ENCODE data around the gene PARPBP.
"Not testable (repeated sequence)": the region's sequence is repeated elsewhere in the genome, so short reads cannot be mapped to it uniquely, and the experiment has no call there.

PARPBP gene

DNA sequence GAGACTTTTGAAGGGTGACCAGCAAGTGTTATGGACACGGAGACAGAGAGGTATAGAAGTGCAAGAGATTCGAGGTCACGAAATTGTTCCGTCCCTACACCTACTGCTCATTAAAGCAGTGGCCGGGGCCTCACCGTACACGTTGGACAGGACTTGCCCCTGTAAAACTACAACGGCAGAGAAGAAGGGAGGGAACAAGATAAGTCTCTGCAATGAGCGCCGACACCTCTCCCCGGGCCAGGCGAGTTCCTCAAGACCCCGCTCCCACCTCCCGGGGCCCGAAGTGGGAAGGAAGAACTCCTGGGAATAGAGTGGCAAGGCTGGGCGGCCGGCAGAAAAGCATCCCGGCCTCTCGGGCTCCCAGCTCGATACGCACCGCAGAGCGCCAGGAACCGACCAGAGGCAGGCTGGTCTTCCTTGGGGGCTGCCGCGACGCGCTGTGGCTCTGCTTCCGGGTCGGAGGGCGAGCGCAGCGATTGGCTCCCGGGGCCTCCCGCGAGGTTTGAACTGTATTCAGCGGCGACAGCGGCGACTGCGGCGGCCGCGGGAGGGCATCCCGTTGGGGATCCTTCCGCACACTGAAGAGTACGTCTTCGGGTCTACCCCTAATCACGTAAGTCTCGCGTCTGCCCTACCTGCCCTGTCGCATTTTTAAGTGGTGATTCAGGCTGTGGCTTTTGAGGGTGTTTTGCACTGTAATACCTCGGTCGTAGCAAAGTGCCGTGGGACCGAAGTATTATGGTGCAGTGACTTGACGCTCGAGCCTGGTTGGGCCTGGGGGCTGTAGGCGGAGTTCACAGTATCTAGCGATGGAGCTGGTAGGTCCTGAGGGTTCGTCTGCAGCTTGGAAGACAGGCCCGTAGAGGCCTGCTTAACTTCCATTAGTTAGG, at the start of gene PARPBP, which contains the start of gene NUP37:
PARPBP (plus strand) TSS at position 510 of the 890 bp plus-strand sequence. CDS start 3,706 bp downstream, outside the sequence.
NUP37 (minus strand) TSS at position 441 of the 890 bp plus-strand sequence. CDS start 1,596 bp downstream, outside the sequence.
- DNase-seq, result peak; percentile 54 to 77

DNA sequence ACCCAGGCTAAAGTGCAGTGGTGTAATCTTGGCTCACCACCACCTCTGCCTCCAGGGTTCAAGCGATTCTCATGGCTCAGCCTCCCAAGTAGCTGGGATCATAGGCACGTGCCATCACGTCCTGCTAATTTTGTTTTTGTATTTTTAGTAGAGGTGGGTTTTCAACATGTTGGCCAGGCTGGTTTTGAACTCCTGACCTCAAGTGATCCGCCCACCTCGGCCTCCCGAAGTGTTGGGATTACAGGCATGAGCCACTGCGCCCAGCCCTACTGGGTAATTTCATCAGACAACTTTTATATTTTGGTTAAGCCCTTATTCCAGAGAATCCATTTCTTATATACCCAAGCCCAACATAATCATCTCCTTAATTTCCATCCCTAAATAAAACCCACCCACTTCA, 47.9 kb upstream of the PARPBP start:
- not testable (repeated sequence) for DNase-seq

DNA sequence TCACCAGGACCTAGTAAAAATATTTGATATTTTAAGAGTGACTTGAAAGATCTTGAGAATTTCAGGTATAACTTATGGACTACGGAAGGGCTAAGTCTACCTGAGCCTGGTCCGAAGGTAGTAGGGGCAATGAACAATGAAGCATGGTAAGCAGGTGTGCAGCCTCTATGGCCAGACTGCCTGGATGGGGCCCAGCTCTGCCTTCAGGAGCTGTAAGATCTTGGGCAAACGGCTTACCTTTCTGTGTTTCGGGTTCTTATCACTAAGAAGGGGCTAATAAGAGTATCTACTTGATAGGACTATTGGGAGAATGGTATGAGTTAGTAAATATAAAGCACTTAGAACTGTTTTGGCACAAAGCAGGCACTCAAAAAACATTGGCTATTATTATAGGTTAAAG, 39.1 kb upstream of the PARPBP start:
- no peak for DNase-seq

- DNase-seq, result not testable (repeated sequence)
These were observed 30.7 kb upstream of the PARPBP start for GRCh38 chr12:102089228-102089835.

DNA sequence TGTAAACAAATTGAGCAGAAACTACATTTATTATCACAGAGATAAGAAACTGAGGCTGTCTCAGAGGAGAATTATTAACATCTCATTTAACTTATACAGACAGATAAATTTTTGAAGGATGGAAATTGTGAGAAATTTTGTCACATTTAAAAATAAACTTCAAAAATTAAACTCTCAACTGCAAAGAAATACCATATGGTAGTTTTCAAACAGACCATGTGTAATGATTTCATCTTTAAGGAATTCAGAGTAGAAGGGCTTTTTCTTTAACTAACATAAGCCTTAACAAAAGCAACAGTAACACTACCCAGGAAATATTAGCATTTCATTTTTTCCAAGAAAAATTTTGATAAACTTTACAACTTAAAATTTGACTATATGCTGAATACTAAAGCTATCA, 26.7 kb upstream of the PARPBP start:
- DNase-seq, result no peak

DNA sequence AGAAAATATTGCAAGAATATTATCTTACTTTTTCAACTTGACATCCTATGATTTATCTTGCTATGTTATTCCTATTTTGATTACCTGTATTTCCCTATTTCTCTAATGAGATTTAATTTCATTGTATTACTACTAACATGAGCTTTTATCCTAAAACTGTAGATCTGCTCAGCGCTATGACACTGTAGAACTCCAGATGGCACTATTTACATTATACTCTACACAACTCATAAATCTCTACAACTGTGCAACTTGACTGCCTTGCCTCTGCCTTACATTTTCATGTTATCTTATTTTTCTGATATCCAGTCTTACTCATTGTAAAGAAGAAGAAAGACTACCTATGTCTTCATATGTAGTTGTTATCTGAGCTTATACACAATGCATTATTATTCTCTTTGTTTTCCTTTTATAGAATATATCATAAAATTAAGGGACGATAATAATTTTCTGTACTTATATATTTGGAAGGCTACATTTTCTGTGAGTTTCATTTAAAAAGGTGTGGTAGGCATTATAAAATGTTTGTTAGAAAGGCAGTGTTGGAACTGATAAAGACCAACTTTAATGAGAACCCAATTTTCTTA, 24.2 kb upstream of the PARPBP start:
- no peak for DNase-seq

DNA sequence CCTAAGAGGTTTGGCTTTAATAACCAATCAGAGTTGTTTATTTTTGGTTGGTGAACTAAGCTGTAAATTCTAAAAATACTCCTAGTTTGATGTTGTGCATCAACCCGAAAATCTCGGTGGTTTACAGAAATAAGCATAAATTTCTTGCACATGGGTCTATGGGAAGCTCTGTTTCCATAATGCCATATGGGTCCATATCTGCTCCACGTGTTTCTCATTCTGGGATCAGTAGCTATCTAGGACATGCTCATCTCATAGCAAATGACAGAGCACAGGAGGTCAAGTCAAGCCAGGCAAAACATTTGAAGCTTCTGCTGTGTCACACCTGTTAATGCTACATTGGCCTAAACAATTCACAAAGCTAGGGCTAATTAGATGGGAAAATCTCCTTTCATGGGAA, 23.1 kb upstream of the PARPBP start:
- no peak for DNase-seq

GRCh38 chr12:102106905-102107304, 13.1 kb upstream of the PARPBP start:
- DNase-seq, result no peak

DNA sequence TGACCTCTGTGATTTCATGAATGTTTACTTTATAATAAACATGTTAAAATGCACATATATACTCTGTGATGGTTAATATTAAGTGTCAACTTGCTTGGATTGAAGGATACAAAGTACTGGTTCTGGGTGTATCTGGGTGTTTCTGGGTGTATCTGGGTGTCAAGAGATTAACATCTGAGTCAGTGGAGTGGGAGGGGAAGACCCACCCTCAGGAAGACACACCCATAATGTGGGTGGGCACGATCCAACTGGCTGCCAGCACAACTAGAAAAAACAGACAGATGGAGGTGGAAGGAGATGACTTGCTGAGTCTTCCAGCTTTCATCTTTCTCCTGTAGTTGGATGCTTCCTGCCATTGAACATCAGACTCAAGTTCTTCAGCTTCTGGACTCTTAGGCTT, 12.0 kb upstream of the PARPBP start:
- DNase-seq, result no peak

GRCh38 chr12:102110782-102111181, 9.2 kb upstream of the PARPBP start:
- no peak for DNase-seq

GRCh38 chr12:102114212-102114611, 5.8 kb upstream of the PARPBP start:
- DNase-seq, result no peak

DNA sequence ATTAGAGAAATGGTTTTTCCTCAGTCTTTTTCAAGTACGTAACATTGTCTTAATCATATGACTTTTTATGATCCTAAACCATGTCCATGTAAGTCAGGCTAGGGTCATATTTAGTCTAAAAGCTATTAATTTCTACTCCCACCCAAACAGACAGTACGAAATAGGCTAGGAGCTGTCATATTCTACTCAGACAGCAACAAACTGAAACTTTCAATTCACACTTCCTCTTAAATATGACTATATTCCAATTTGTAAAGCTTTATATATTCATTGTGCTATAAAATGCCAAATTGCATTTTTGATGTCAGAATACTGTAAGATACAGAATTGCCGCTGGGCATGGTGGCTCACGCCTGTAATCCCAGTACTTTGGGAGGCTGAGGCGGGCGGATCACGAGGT, 3.6 kb upstream of the PARPBP start:
- no peak for DNase-seq

DNA sequence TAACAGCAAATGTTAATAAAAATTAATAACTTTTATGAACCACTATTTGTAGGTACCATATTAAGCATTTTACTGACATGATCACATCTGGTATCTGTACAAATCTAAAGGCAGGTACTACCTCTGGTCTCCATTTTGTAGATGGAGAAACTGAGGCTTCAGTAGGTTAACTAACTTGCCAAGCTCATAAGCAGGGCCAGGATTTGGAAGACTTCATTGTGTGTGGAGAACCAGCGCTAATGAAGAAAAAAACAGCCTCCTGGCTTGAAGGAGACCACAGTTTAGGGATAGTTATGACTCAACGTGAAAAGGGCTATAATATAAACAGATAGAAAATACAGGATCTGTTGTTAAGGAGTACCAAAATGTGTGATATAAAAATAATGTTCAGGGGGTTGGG, 1.1 kb upstream of the PARPBP start:
- no peak for DNase-seq

GRCh38 chr12:102120564-102120873, 536 bp downstream of the PARPBP start:
- DNase-seq, result no peak

- no peak for DNase-seq
These were observed 903 bp downstream of the PARPBP start for GRCh38 chr12:102120886-102121285.

DNA sequence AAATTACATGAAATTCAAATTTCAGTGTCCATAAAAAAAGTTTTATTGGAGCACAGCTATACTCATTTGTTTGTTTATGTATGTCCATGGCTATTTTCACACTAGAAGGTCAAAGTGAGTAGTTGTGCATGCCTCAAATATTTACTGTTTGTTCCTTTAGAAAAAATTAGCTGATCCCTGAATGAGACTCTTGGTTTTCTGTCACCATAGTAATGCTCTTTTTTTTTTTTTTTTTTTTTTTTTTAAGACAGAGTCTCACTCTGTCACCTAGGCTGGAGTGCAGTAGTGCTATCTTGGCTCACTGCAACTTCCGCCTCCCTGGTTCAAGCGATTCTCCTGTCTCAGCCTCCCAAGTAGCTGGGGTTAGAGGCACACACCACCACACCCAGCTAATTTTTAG, 1.3 kb downstream of the PARPBP start:
- not testable (repeated sequence) for DNase-seq

DNA sequence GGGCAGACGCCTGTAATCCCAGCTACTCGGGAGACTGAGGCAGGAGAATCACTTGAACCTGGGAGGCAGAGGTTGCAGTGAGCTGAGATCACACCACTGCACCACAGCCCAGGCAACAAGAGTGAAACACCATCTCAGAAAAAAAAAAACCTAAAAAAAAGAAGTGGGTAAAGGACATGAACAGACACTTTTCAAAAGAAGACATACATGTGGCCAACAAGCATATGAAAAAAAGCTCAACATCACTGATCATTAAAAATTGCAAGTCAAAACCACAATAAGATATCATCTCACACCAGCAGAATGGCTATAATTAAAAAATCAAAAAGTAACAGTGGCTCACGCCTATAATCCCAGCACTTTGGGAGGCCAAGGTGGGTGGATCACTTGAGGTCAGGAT, 10.7 kb downstream of the PARPBP start:
- DNase-seq, result not testable (repeated sequence)

DNA sequence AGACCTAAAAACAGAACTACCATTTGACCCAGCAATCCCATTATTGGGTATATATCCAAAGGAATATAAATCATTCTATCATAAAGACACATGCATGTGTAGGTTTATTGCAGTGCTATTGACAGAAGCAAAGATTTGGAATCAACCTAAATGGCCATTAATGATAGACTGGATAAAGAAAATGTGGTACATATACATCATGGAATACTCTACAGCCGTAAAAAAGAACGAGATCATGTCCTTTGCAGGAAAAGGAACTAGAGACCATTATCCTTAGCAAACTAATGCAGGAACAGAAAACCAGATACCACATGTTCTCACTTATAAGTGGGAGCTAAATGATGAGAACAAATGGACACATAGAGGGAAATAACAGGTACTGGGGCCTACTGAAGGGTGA, 11.5 kb downstream of the PARPBP start:
- not testable (repeated sequence) for DNase-seq

DNA sequence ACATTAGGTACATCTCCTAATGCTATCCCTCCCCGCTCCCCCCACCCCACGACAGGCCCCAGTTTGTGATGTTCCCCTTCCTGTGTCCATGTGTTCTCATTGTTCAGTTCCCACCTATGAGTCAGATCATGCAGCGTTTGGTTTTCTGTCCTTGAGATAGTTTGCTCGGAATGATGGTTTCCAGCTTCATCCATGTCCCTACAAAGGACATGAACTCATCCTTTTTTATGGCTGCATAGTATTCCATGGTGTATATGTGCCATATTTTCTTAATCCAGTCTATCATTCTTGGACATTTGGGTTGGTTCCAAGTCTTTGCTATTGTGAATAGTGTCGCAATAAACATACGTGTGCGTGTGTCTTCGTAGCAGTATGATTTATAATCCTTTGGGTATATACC, 17.6 kb downstream of the PARPBP start:
- DNase-seq, result not testable (repeated sequence)

- DNase-seq, result not testable (repeated sequence)
These were observed 22.9 kb downstream of the PARPBP start for GRCh38 chr12:102142866-102143373.

- no peak for DNase-seq
These were observed 24.2 kb downstream of the PARPBP start for GRCh38 chr12:102144221-102144620.

- not testable (repeated sequence) for DNase-seq
These were observed 27.1 kb downstream of the PARPBP start for GRCh38 chr12:102147062-102147587.

DNA sequence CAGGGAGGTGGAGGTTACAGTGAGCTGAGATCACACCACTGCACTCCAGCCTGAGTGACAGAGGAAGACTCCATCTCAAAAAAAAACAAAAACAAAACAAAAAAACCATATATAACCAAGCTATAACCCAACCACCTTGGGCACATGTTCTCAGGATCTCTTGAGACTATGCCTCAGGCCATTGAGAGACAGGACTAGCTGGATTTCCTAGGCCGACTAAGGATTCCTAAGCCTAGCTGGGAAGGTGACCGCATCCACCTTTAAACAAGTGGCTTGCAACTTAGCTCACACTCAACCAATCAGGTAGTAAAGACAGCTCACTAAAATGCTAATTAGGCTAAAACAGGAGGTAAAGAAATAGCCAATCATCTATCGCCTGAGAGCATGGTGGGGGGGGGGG, 35.2 kb downstream of the PARPBP start:
- DNase-seq, result not testable (repeated sequence)

Data from cerebellar nuclear complex (tissue), 1 donor.